Measurements from ENCODE around the gene EMILIN1. TPM values are rescaled to one million over a fixed set of nuclear protein-coding genes. Genes with fewer than 3 reads are reported as not detected.

Gene EMILIN1
- total and polyA plus RNA-seq, 2 of the 4 experiments (the other 2 are of a cell fraction), result 26.5 to 95.6 TPM

DNA sequence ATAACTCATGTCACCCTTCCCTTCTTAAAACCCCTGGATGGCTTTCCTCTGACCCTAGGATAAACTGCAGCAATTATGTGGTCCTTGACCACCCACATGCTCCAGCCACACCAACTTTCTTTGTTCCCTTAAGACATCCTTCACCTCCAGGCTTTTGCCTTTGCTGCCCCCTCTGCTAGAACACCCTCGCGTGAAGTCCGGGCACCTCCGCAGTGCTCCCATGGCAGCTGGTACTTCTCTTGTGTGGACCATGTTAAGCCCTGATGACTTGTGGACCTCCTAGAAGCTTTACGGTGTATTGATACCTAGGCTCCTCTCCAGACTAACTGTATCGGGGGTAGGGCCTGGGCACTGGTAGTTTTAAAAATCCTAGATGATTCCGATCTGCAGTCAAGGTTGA, 44.4 kb downstream of the EMILIN1 start:
- no peaks in the 10 kb centered on the region for H4K20me1 ChIP-seq (ENCODE audit: insufficient read depth, low read length)
- peaks cover 53% of the 10 kb centered on the region for H3K27me3 ChIP-seq (ENCODE audit: control insufficient read depth, insufficient read depth, low read length)
- H2BK15ac ChIP-seq (ENCODE audit: low read depth, low read length), result no peak overlapping the region
- no peak overlapping the region for H3K56ac ChIP-seq (ENCODE audit: extremely low read depth, insufficient read depth, low read length)
- H2BK20ac ChIP-seq (ENCODE audit: low read depth, low read length), result no peak overlapping the region
- no peak for ATAC-seq (ENCODE audit: low read depth)
- H3K9me1 ChIP-seq (ENCODE audit: insufficient read depth, low read length), result peaks cover 4% of the 10 kb centered on the region; the same call in 1 of the 2 replicates
- in situ Hi-C loops (cut with MboI; ENCODE audit: low sequenced_read_pairs) (no loop called here), intact Hi-C loops (cut with micrococcal nuclease) (no loop called here), dilution Hi-C loops (cut with HindIII; ENCODE audit: low sequenced_read_pairs, unreplicated experiment) (no loop called here)
- ChIA-PET CTCF (no interaction called here), POLR2A (ENCODE audit: unreplicated experiment) (no interaction called here)
- TF ChIP-seq FOS (IDR thresholded peaks at IDR 0.05; ENCODE audit: low read depth, low read length), result no peak
- WGBS, 2 experiments (ENCODE audit: extremely low coverage in 2 of 2, insufficient read length in 1 of 2), result 100% methylated on average over 1 of the region's 7 CpGs; no CpG with 5 or more reads in 1 of the 2 experiments
- no peak overlapping the region for H3K9ac ChIP-seq (ENCODE audit: low read depth, low read length)
- H3K9me3 ChIP-seq (ENCODE audit: control insufficient read depth, insufficient read depth, low read length), result peaks cover 6% of the 10 kb centered on the region; the same call in 1 of the 2 replicates
- no peak overlapping the region for H3K27ac ChIP-seq (ENCODE audit: insufficient read depth, low read length)
- H2AFZ ChIP-seq (replicated peaks; ENCODE audit: low read length, poor library complexity), result peak overlapping the region; percentile 41
- no peak overlapping the region for H3K18ac ChIP-seq (ENCODE audit: low read depth, low read length)
- no TSS peak for BruUV-seq (replicated peaks)
- H3K36me3 ChIP-seq (ENCODE audit: control insufficient read depth, insufficient read depth, low read length), result no peaks in the 10 kb centered on the region
- H3K4me1 ChIP-seq (ENCODE audit: control insufficient read depth, insufficient read depth, low read length), result peaks cover 7% of the 10 kb centered on the region
- no peak overlapping the region for H4K8ac ChIP-seq (ENCODE audit: low read depth in 2 of 2, low read length in 2 of 2)
- no peak overlapping the region for H2AK5ac ChIP-seq (ENCODE audit: low read depth, low read length)
- no peak overlapping the region for H2AK9ac ChIP-seq (replicated peaks; ENCODE audit: low read depth, low read length, poor library complexity)
- H2BK120ac ChIP-seq (ENCODE audit: low read depth, low read length), result no peak overlapping the region
- H2BK5ac ChIP-seq (ENCODE audit: low read depth, low read length, poor library complexity, severe bottlenecking), result no peak overlapping the region
- no peak overlapping the region for H4K91ac ChIP-seq (ENCODE audit: insufficient read depth, low read depth, low read length)
- no peaks in the 10 kb centered on the region for H3K79me1 ChIP-seq (ENCODE audit: low read depth in 1 of 2, low read length in 2 of 2)
- H4K5ac ChIP-seq (ENCODE audit: low read depth, low read length), result no peak overlapping the region
- no peak for DNase-seq
- no peak overlapping the region for H3K23ac ChIP-seq (ENCODE audit: low read depth, low read length)
- H3K14ac ChIP-seq (replicated peaks; ENCODE audit: low read depth, low read length), result no peak overlapping the region
- H3K4me2 ChIP-seq (ENCODE audit: low read depth, low read length), result no peak overlapping the region
- H3K4me3 ChIP-seq (ENCODE audit: insufficient read depth, low read depth, low read length), result no peak overlapping the region
- no peak overlapping the region for H3K4ac ChIP-seq (ENCODE audit: low read depth, low read length)

Measured in IMR-90 (cell line).